Thymus (tissue), 14 donors: ENCODE results near the gene BORA. TPM values are rescaled to one million over a fixed set of nuclear protein-coding genes. Genes with fewer than 3 reads are reported as not detected.

Source experiments
- DNase-seq, 9 donors: peaks; one replicate each; pipeline ENCODE4 v3.0.0-alpha.2; 2013; ENCODE audit warnings: low spot score in 9 of 9, low read depth in 6 of 9, missing footprints in 1 of 9
- H3K27ac ChIP-seq, 2 donors: one replicate each; pipeline ENCODE4 v1.5.1; 2013; ENCODE audit warnings: control low read depth in 1 of 2, low read depth in 1 of 2, low read length in 1 of 2, mild to moderate bottlenecking in 1 of 2, moderate library complexity in 1 of 2
- H3K27me3 ChIP-seq, 2 donors: one replicate each; pipeline ENCODE4 v1.5.1; 2013; ENCODE audit warnings: low read length in 1 of 2; ENCODE audit not compliant: control insufficient read depth in 2 of 2, insufficient read depth in 1 of 2
- H3K36me3 ChIP-seq, 2 donors: one replicate each; pipeline ENCODE4 v1.5.1; 2013; ENCODE audit warnings: low read length in 1 of 2, mild to moderate bottlenecking in 1 of 2, moderate library complexity in 1 of 2; ENCODE audit not compliant: control insufficient read depth in 2 of 2, insufficient read depth in 2 of 2
- H3K4me1 ChIP-seq, 2 donors: one replicate each; pipeline ENCODE4 v1.5.1; 2013; ENCODE audit warnings: low read length in 2 of 2; ENCODE audit not compliant: control insufficient read depth in 2 of 2, insufficient read depth in 2 of 2
- H3K4me3 ChIP-seq, 2 donors: one replicate each; pipeline ENCODE4 v1.5.1; 2013; ENCODE audit warnings: low read length in 2 of 2, control low read depth in 1 of 2, mild to moderate bottlenecking in 1 of 2
- H3K9me3 ChIP-seq, 2 donors: one replicate each; pipeline ENCODE4 v1.5.1; 2013; ENCODE audit warnings: low read length in 1 of 2, mild to moderate bottlenecking in 1 of 2; ENCODE audit not compliant: control insufficient read depth in 2 of 2, insufficient read depth in 1 of 2
- WGBS: extraction: QIAGEN DNeasy Blood & Tissue Kit; methylation state at CpG from one replicate; pipeline ENCODE4 v1.1.7; 2013; 5-methylcytosine and 5-hydroxymethylcytosine counted together
- long read RNA-seq, 10 donors: transcript quantifications; one replicate each; lab custom pipeline, GENCODE V29; 2026
- polyA plus RNA-seq: library from polyadenylated mRNA; stranded (reverse); fragments of 200-250 nt; gene quantifications from one replicate; pipeline ENCODE4 v1.2.3, GENCODE V29; 2013
- total RNA-seq: library from RNA; stranded (reverse); fragments of 120-200 nt; gene quantifications from one replicate; pipeline ENCODE4 v1.2.4, GENCODE V29; 2013
- donor health status: healthy.

BORA gene
- total RNA-seq (14.9 TPM), polyA plus RNA-seq (6.6 TPM)
- long read RNA-seq, donor 1, result 0 reads
- long read RNA-seq, donor 2, result 0 reads
- long read RNA-seq, donor 3, partial matches to known transcripts, result 0 of 6 reads
- long read RNA-seq, donor 3, other reads (novel, unspliced or antisense), result 0 of 6 reads
- long read RNA-seq, donor 4, result 0 reads
- long read RNA-seq, donor 5, partial matches to known transcripts, result 0 of 4 reads
- long read RNA-seq, donor 5, other reads (novel, unspliced or antisense), result 0 of 4 reads
- long read RNA-seq, donor 6, partial matches to known transcripts, result 0 of 3 reads
- long read RNA-seq, donor 6, other reads (novel, unspliced or antisense), result 0 of 3 reads
- long read RNA-seq, donor 7, partial matches to known transcripts, result 0 of 10 reads
- long read RNA-seq, donor 7, other reads (novel, unspliced or antisense), result 5 of 10 reads
- long read RNA-seq, donor 8, partial matches to known transcripts, result 0 of 1 reads
- long read RNA-seq, donor 8, other reads (novel, unspliced or antisense), result 0 of 1 reads
- long read RNA-seq, donor 9, partial matches to known transcripts, result 0 of 2 reads
- long read RNA-seq, donor 9, other reads (novel, unspliced or antisense), result 0 of 2 reads
- long read RNA-seq, donor 10, partial matches to known transcripts, result 0 of 2 reads
- long read RNA-seq, donor 10, other reads (novel, unspliced or antisense), result 0 of 2 reads

DNA sequence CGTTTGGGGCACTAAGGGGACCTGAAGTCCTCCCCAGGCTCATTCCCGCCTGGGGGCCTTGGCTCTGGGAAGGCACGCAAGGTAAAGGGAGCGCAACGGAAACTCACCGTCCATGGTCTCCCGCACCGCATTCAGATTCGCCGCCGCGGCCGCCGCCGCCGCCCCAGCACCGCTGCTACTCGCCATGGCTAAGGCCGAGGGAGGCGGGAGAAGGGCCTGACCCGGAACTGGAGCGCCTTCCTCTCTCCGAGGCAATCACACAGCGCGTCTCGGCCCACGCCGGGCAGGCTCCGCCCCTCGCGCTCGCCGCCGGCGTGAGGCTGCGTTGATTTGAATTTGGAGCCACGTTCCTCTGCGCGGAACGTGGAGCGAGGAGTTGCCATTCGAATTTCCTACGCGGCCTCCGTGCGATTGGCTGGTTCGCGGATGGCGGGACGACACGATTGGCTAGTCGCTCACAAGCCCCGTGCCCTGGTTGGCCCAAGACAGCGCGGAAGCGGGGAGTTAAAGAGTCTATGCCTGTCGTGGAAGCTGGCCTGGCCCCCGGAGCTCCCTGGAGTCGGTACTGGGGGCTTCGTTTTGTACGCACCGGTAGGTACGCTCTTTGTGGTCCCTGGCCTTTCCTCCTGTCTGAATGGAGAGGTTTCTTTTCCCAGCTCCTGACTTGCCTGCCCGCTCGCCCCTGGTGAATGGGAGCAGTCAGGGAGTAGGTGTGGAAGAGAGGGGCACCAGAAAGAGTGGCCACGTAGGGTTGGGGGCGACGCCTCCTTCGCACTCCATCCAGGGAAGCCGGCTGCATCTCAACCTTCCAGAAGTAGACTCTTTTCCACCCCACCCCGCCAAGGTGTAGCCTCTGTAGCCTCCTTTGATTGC, at the start of gene BORA, which contains the start of gene MZT1:
Gene BORA, plus strand, starts transcription at position 507 of the 873 bp plus-strand sequence. CDS start 1,018 bp downstream, outside the sequence.
Gene MZT1, minus strand, starts transcription at position 213 of the 873 bp plus-strand sequence. Its CDS starts 27 bp downstream, at position 186.
- Histone ChIP-seq H3K9me3 (no peaks in the 10 kb centered on the region), H3K4me1 (peaks cover 5 to 10% of the 10 kb centered on the region in 2 donors), H3K27me3 (no peaks in the 10 kb centered on the region), H3K36me3 (peaks cover 0 to 3% of the 10 kb centered on the region in 2 donors), H3K27ac (peak within 1 kb of the TSS; percentile 82 to 84), H3K4me3 (peak within 1 kb of the TSS; percentile 87 to 98)
- peak; percentile 96 to 99 (median 97) for DNase-seq
- under 1% methylated on average over 71 of the region's 71 CpGs for WGBS

DNA sequence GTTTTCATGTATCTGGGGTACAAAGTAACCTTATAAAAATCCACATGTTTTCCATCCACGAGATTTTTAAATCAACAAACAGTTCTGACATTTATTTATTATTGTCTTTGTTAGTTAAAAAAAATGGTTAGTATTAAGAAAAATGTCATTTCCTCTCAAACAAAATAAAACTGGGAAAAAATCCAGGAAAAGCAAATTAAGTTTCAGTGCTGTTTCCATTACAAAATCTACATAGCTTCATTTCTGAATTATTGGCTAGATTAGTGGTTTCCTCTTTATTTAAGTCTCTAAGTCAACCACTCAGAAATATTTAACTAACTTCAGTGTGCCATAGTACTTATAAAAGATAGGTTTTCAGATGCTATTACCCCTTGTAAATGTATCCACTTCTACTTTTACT, 49.4 kb upstream of the BORA start:
- Histone ChIP-seq H3K27ac (no peak overlapping the region), H3K27me3 (no peaks in the 10 kb centered on the region)

DNA sequence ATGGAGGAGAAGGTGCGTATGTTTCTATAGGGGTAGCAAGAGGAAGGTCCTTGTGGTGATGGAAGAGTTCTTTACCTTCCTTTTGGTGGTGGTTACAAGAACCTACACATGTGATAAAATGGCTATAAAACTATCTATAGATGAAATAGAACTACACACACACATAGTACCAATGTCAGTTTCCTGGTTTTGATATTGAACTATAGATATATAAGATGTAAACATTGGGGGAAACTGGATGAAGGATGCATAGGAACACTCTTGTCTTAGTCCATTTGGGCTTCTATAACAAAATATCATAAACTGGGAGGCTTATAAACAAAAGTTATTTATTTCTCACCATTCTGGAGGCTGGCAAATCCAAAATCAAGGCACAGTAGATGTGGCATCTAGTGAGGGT, 47.4 kb upstream of the BORA start:
- Histone ChIP-seq H3K9me3 (no peaks in the 10 kb centered on the region), H3K36me3 (no peaks in the 10 kb centered on the region), H3K4me1 (no peaks in the 10 kb centered on the region), H3K27me3 (no peaks in the 10 kb centered on the region), H3K27ac (no peak overlapping the region), H3K4me3 (no peak overlapping the region)
- WGBS, result 97% methylated on average over 1 of the region's 1 CpG
- DNase-seq, result no peak

More for the DNA sequence above, 49.4 kb upstream of the BORA start:
- DNase-seq, result no peak
- Histone ChIP-seq H3K4me3 (no peak overlapping the region), H3K4me1 (no peaks in the 10 kb centered on the region), H3K9me3 (no peaks in the 10 kb centered on the region), H3K36me3 (no peaks in the 10 kb centered on the region)
- WGBS, result 89% methylated on average over 1 of the region's 1 CpG

DNA sequence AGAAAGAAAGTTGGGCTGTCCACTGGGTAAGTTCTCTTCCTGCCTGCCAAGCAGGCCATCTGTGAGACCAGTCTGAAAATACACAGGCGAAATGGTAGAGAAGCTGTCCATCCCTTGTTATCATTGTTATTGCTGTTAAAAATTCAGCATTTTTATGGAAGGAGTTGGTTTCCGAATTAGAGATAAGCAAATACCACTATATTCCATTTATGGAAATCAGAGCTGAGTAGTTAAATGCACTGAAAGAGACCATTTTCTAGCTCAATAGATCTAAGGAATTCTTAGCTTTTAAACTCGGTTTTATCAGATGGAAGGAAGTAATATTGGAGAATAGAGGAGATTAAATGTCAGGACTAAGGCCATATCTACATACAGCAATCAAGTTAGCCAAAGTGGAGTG, 41.0 kb upstream of the BORA start:
- 92% methylated on average over 3 of the region's 3 CpGs for WGBS
- Histone ChIP-seq H3K4me3 (no peak overlapping the region), H3K9me3 (no peaks in the 10 kb centered on the region), H3K27ac (no peak overlapping the region), H3K4me1 (no peaks in the 10 kb centered on the region), H3K36me3 (no peaks in the 10 kb centered on the region), H3K27me3 (no peaks in the 10 kb centered on the region)
- no peak for DNase-seq

DNA sequence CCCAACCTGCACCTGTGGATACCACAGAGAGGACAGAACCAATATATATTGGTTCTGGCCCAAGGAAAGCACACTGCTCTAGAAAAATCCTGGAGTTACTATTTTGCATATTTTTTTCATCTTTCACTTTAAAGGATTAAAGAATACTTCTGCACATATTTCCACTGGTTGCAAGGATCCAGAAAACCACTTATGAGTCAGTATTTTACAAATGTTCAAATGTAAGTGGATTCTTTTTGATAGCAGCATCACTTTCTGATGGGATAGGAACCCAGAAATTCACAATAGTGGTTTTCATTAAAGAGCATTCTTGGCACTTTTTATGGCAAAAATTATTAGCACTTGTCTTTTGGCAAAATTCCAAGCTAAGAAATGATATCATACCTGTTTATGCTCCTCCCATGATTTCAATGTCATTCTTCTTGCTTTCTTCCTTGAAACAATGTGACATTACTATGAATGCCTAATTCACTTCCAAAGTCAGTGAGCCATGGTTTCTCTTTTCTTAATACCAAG, 38.5 kb upstream of the BORA start:
- Histone ChIP-seq H3K27me3 (no peaks in the 10 kb centered on the region), H3K36me3 (no peaks in the 10 kb centered on the region), H3K27ac (no peak overlapping the region), H3K9me3 (peaks cover 0 to 4% of the 10 kb centered on the region in 2 donors), H3K4me3 (no peak overlapping the region), H3K4me1 (no peaks in the 10 kb centered on the region)
- DNase-seq, result no peak

DNA sequence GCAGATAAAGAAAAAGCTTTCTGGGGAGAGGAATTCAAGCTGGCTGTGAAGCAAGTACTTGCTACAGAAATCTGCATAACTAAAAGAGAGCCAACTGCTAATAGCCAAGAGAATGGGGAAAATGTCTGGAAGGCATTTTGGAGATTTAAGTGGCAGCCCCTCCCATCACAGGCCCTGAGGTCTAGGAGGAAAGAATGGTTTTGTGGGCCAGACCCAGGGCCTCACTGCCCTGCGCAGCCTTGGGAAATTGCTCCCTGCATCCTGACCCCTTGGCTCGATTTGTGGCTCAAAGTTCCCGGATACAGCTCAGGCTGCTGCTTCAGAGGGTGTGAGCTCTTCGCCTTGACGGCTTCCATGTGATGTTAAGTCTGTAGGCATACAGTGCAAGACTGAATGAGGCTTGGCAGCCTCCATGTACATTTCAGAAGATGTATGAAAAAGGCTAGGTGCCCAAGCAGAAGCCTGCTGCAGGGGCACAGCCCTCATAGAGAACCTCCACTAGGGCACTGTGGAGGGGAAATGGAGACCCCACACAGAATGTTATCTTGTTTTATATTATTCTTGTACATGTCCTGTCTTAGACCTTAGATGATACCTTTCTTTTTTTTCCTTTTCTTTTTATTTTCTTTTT, 34.7 kb upstream of the BORA start:
- no peaks in the 10 kb centered on the region for H3K27me3 ChIP-seq
- 76% methylated on average over 5 of the region's 5 CpGs for WGBS
- H3K9me3 ChIP-seq, result peaks cover 0 to 4% of the 10 kb centered on the region in 2 donors
- no peak overlapping the region for H3K27ac ChIP-seq
- DNase-seq, result no peak
- H3K4me1 ChIP-seq, result no peaks in the 10 kb centered on the region
- no peak overlapping the region for H3K4me3 ChIP-seq
- H3K36me3 ChIP-seq, result no peaks in the 10 kb centered on the region

DNA sequence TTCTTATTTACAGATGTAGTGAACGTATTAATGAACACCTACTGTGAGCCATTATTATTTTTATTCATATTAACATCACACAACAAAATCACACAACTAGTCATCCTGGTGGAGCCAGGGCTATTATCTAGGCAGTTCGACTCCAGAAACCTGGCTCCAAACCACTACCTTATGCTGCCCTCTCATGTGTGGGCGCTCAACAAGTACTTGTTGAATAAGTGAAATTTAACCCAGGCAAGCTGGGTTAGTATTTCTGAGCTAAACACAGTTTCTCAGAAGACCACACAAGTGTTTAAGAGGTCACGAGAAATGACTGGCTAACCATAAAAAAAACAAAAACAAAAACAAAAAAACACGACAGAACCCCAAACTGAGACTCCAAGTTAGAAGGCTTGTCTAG, 33.9 kb upstream of the BORA start:
- H3K27me3 ChIP-seq, result no peaks in the 10 kb centered on the region
- WGBS, result 96% methylated on average over 5 of the region's 5 CpGs

DNA sequence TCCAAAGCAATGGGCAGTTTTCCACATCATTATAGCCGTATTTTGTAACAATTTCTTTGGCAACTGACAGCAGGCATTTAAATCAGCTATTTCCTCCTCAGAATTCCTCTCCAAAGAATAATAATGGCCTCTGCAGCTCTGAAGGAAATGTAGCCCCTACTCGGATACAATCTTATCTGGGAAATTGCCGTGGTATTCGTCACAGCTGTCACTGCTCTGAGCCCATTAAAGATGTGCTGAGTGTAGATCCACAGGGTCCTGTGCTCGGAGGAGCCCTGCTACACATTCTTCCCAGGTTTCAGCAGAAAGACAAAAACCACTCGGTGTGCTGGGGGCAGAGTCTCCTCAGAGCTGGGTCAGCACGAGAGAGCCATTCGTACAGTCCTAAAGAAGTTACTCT, 33.4 kb upstream of the BORA start:
- Histone ChIP-seq H3K9me3 (peaks cover 0 to 4% of the 10 kb centered on the region in 2 donors), H3K27me3 (no peaks in the 10 kb centered on the region), H3K27ac (no peak overlapping the region), H3K4me3 (no peak overlapping the region), H3K4me1 (no peaks in the 10 kb centered on the region), H3K36me3 (no peaks in the 10 kb centered on the region)
- WGBS, result 92% methylated on average over 8 of the region's 8 CpGs
- DNase-seq, result no peak

More for the DNA sequence above, 33.9 kb upstream of the BORA start:
- no peaks in the 10 kb centered on the region for H3K36me3 ChIP-seq
- no peak overlapping the region for H3K27ac ChIP-seq
- no peak overlapping the region for H3K4me3 ChIP-seq
- no peaks in the 10 kb centered on the region for H3K4me1 ChIP-seq
- no peak for DNase-seq
- H3K9me3 ChIP-seq, result peaks cover 0 to 4% of the 10 kb centered on the region in 2 donors
